NCI-H187 (cell line): ENCODE results near the gene PVRIG.
"Not testable (repeated sequence)": the region's sequence is repeated elsewhere in the genome, so short reads cannot be mapped to it uniquely, and the experiment has no call there.

ENCODE experiments used
- DNase-seq, 2 experiments: peaks; one replicate each; lab custom pipeline; 2025; lab: John Stamatoyannopoulos, UW

Gene PVRIG

GRCh38 chr7:100195222-100195621 lies 24.5 kb upstream of the PVRIG start:
- DNase-seq = no peak

- DNase-seq = not testable (repeated sequence)
Measured at GRCh38 chr7:100195901-100196322, 23.8 kb upstream of the PVRIG start.

GRCh38 chr7:100198266-100198665 lies 21.5 kb upstream of the PVRIG start:
- no peak for DNase-seq

- no peak for DNase-seq
Measured at GRCh38 chr7:100200693-100201092, 19.1 kb upstream of the PVRIG start.

- DNase-seq = no peak
Measured at GRCh38 chr7:100204454-100204853, 15.3 kb upstream of the PVRIG start.

GRCh38 chr7:100208911-100209408 lies 10.8 kb upstream of the PVRIG start:
- DNase-seq = no peak

- DNase-seq = no peak
Measured at GRCh38 chr7:100209493-100209892, 10.3 kb upstream of the PVRIG start.

- DNase-seq = no peak
Measured at GRCh38 chr7:100210805-100211204, 8.9 kb upstream of the PVRIG start.

GRCh38 chr7:100211342-100211780 lies 8.4 kb upstream of the PVRIG start:
- no peak for DNase-seq

GRCh38 chr7:100212631-100213286 lies 7.0 kb upstream of the PVRIG start:
- no peak for DNase-seq

- no peak for DNase-seq
Measured at GRCh38 chr7:100213672-100214071, 6.1 kb upstream of the PVRIG start.

GRCh38 chr7:100214356-100214755 lies 5.4 kb upstream of the PVRIG start:
- DNase-seq = not testable (repeated sequence)

GRCh38 chr7:100215895-100216294 lies 3.9 kb upstream of the PVRIG start:
- DNase-seq = no peak

GRCh38 chr7:100217934-100218333 lies 1.8 kb upstream of the PVRIG start:
- DNase-seq = peak in 1 of 2 experiments; percentile 31

- DNase-seq = no peak
Measured at GRCh38 chr7:100219271-100219737, 445 bp upstream of the PVRIG start.

GRCh38 chr7:100220586-100221230 lies 959 bp downstream of the PVRIG start:
- DNase-seq = no peak

GRCh38 chr7:100221231-100221718 lies 1.5 kb downstream of the PVRIG start:
- no peak for DNase-seq

GRCh38 chr7:100221767-100222444 lies 2.2 kb downstream of the PVRIG start:
- no peak for DNase-seq

- DNase-seq = no peak
Measured at GRCh38 chr7:100222445-100223132, 2.8 kb downstream of the PVRIG start.

- not testable (repeated sequence) for DNase-seq
Measured at GRCh38 chr7:100223376-100223927, 3.7 kb downstream of the PVRIG start.

GRCh38 chr7:100224891-100225290 lies 5.1 kb downstream of the PVRIG start:
- not testable (repeated sequence) for DNase-seq
